ENCODE measurements around the gene SMCHD1.

- TF ChIP-seq CTCF (IDR thresholded peaks at IDR 0.05; ENCODE audit: borderline replicate concordance, extremely low read depth, low read length, poor library complexity, severe bottlenecking) = no peak
- no peak for TF ChIP-seq EZH2 (IDR thresholded peaks at IDR 0.05; ENCODE audit: borderline replicate concordance, low read depth, low read length, severe bottlenecking)
Observed at GRCh38 chr18:2758309-2758708, 102.8 kb downstream of the SMCHD1 start.

Data from DND-41 (cell line).